Measurements from ENCODE around the gene HCLS1.
"Not testable (repeated sequence)": the region's sequence is repeated elsewhere in the genome, so short reads cannot be mapped to it uniquely, and the experiment has no call there.

The HCLS1 gene

GRCh38 chr3:121594850-121595249, 65.9 kb downstream of the HCLS1 start:
- DNase-seq, result no peak

- DNase-seq, result not testable (repeated sequence)
Observed at GRCh38 chr3:121593806-121594205, 66.9 kb downstream of the HCLS1 start.

- no peak for DNase-seq
Observed at GRCh38 chr3:121592856-121593702, 67.6 kb downstream of the HCLS1 start, which contains the start of gene FBXO40. FBXO40 (plus strand) TSS chr3:121593379; CDS start chr3:121620576, 27,197 bp downstream.

- no peak for DNase-seq
Observed at GRCh38 chr3:121584418-121584817, 76.3 kb downstream of the HCLS1 start.

GRCh38 chr3:121581691-121582090, 79.0 kb downstream of the HCLS1 start:
- DNase-seq, result no peak

Measured in activated CD4-positive, alpha-beta T cell treated with anti-CD3 and anti-CD28 coated beads, Interleukin-2, amount 50 U/mL, for 16 hours (primary cell).